ENCODE measurements around the gene WDFY4.

The WDFY4 gene

GRCh38 chr10:48811461-48811860, 126.8 kb downstream of the WDFY4 start:
- CTCF ChIA-PET: interaction anchor here (0.6 kb wide), 1 partner anchor 708 kb away, joined by 4 read pairs; no protein-coding TSS in a partner anchor
- Histone ChIP-seq H3K4me3 (ENCODE audit: low read depth, low read length) (no peak overlapping the region), H3K27ac (ENCODE audit: extremely low read depth, low read depth, low read length) (no peak overlapping the region), H3K9me3 (ENCODE audit: control insufficient read depth, insufficient read depth, low read depth, low read length) (no peaks in the 10 kb centered on the region), H3K4me1 (ENCODE audit: control insufficient read depth, insufficient read depth, low read length) (peaks cover 4% of the 10 kb centered on the region), H3K36me3 (ENCODE audit: control insufficient read depth in 2 of 2, insufficient read depth in 1 of 2, low read length in 2 of 2) (no peaks in the 10 kb centered on the region)
- no peak for TF ChIP-seq ZNF747 (tag by site-specific recombination; IDR thresholded peaks at IDR 0.05)
- no peak for TF ChIP-seq KLF10 (tag by site-specific recombination; IDR thresholded peaks at IDR 0.05)
- TF ChIP-seq IKZF3 (tag by site-specific recombination; IDR thresholded peaks at IDR 0.05): no peak
- POLR2A ChIA-PET: no interaction called here

GRCh38 chr10:48811917-48812316, 127.2 kb downstream of the WDFY4 start:
- H3K27ac ChIP-seq (ENCODE audit: extremely low read depth, low read depth, low read length): no peak overlapping the region
- no peaks in the 10 kb centered on the region for H3K36me3 ChIP-seq (ENCODE audit: control insufficient read depth in 2 of 2, insufficient read depth in 1 of 2, low read length in 2 of 2)
- CTCF ChIA-PET: interaction anchor here (0.7 kb wide), 1 partner anchor 326 kb away, joined by 7 read pairs; no protein-coding TSS in a partner anchor
- POLR2A ChIA-PET: no interaction called here
- H3K4me1 ChIP-seq (ENCODE audit: control insufficient read depth, insufficient read depth, low read length): peaks cover 4% of the 10 kb centered on the region
- H3K9me3 ChIP-seq (ENCODE audit: control insufficient read depth, insufficient read depth, low read depth, low read length): no peaks in the 10 kb centered on the region
- no peak overlapping the region for H3K4me3 ChIP-seq (ENCODE audit: low read depth, low read length)
- TF ChIP-seq PRDM6 (tag by site-specific recombination; IDR thresholded peaks at IDR 0.05) (no peak), GLI4 (tag by site-specific recombination; IDR thresholded peaks at IDR 0.05) (no peak), ZNF280C (tag by site-specific recombination; IDR thresholded peaks at IDR 0.05) (no peak), ZNF354C (tag by site-specific recombination; IDR thresholded peaks at IDR 0.05; ENCODE audit: borderline replicate concordance, low read depth) (no peak), ZNF26 (tag by site-specific recombination; IDR thresholded peaks at IDR 0.05) (no peak), REPIN1 (tag by site-specific recombination; IDR thresholded peaks at IDR 0.05; ENCODE audit: low read depth) (no peak), RBAK (tag by site-specific recombination; IDR thresholded peaks at IDR 0.05) (no peak), ZNF510 (tag by site-specific recombination; IDR thresholded peaks at IDR 0.05; ENCODE audit: insufficient replicate concordance) (no peak), ELK4 (IDR thresholded peaks at IDR 0.05; ENCODE audit: borderline replicate concordance, low read depth, low read length) (no peak), ZNF521 (tag by site-specific recombination; IDR thresholded peaks at IDR 0.05) (no peak), ZSCAN16 (tag by site-specific recombination; IDR thresholded peaks at IDR 0.05) (no peak), ZNF707 (tag by site-specific recombination; IDR thresholded peaks at IDR 0.05) (no peak)

- H3K4me1 ChIP-seq (ENCODE audit: control insufficient read depth, insufficient read depth, low read length): peaks cover 4% of the 10 kb centered on the region
- H3K27ac ChIP-seq (ENCODE audit: extremely low read depth, low read depth, low read length): no peak overlapping the region
- H3K4me3 ChIP-seq (ENCODE audit: low read depth, low read length): no peak overlapping the region
- ChIA-PET CTCF (no interaction called here), POLR2A (no interaction called here)
- no peaks in the 10 kb centered on the region for H3K36me3 ChIP-seq (ENCODE audit: control insufficient read depth in 2 of 2, insufficient read depth in 1 of 2, low read length in 2 of 2)
- no peaks in the 10 kb centered on the region for H3K9me3 ChIP-seq (ENCODE audit: control insufficient read depth, insufficient read depth, low read depth, low read length)
- TF ChIP-seq ZNF747 (tag by site-specific recombination; IDR thresholded peaks at IDR 0.05): no peak
- no peak for TF ChIP-seq SALL2 (tag by site-specific recombination; IDR thresholded peaks at IDR 0.05; ENCODE audit: borderline replicate concordance)
- no peak for TF ChIP-seq ELK4 (IDR thresholded peaks at IDR 0.05; ENCODE audit: borderline replicate concordance, low read depth, low read length)
- no peak for TF ChIP-seq ZNF214 (tag by site-specific recombination; IDR thresholded peaks at IDR 0.05; ENCODE audit: borderline replicate concordance)
- TF ChIP-seq ZBTB1 (tag by site-specific recombination; IDR thresholded peaks at IDR 0.05): no peak
- TF ChIP-seq ZNF777 (tag by site-specific recombination; IDR thresholded peaks at IDR 0.05; ENCODE audit: borderline replicate concordance): no peak
- no peak for TF ChIP-seq ZNF175 (tag by site-specific recombination; IDR thresholded peaks at IDR 0.05)
- no peak for TF ChIP-seq ZNF843 (tag by site-specific recombination; IDR thresholded peaks at IDR 0.05)
- no peak for TF ChIP-seq ZFP3 (tag by site-specific recombination; IDR thresholded peaks at IDR 0.05; ENCODE audit: low read depth)
- TF ChIP-seq TCF7L2 (IDR thresholded peaks at IDR 0.05; ENCODE audit: borderline replicate concordance, low read depth, low read length): no peak
- TF ChIP-seq ZNF501 (tag by site-specific recombination; IDR thresholded peaks at IDR 0.05): no peak
These were observed 128.6 kb downstream of the WDFY4 start for GRCh38 chr10:48813291-48813690.

Measured in HEK293 (cell line).